HG02678 (cell line): ENCODE data around the gene ROBO1.

Source experiments
- ATAC-seq: cut with Tn5 transposase; IDR thresholded peaks from one replicate; pipeline ENCODE4 v1.9.1; 2021; ENCODE audit warnings: mild to moderate bottlenecking, moderate library complexity; ENCODE audit not compliant: unreplicated experiment

Gene ROBO1

GRCh38 chr3:78860567-78860966 lies 907.2 kb downstream of the ROBO1 start:
- no peak for ATAC-seq

GRCh38 chr3:78858910-78859309 lies 908.9 kb downstream of the ROBO1 start:
- no peak for ATAC-seq

DNA sequence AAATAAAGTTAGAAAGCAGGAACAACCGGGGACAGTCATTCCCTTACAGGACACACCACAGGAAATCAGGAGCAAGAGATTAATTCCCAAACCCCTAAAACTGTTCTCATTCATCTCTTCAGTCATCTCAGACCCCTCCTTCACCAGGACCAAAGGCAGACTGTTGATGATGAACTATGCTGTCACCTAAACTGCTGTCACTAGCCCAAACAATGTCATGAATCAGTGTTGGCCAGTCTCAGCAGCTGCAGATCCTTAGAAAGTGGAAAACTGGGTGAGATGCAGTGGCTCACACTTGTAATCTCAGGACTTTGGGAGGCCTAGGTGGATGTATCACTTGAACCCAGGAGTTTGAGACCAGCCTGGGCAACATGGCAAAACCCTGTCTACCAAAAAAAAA lies 909.6 kb downstream of the ROBO1 start:
- no peak for ATAC-seq

DNA sequence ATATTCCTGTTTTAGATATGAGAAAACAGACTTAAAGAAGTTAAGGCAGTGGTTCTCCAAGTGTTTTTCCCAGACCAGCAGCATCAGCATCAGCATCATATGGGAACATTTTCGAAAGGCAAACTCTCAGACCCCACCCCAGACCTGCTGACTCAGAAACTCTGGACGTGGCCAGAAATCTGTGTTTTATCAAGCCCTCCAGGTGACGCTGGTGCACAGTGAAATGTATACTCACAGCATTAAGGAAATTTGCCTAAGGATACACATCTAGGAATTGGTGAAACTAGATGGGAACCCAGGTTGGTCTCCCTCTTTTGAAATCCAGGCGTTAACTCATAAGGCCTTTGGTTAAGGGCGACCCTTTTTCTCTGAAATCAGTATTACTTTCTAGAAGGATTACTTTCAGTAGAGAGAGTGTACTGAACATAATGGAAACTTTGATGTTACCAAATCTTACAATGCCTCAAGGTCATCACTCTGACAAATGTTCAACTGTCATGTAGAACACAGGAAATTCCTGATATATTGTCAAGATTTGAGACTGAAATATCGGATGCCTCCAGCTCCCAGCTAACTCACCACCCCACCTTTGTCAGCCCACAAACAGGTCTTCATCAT lies 910.2 kb downstream of the ROBO1 start:
- ATAC-seq, result no peak

DNA sequence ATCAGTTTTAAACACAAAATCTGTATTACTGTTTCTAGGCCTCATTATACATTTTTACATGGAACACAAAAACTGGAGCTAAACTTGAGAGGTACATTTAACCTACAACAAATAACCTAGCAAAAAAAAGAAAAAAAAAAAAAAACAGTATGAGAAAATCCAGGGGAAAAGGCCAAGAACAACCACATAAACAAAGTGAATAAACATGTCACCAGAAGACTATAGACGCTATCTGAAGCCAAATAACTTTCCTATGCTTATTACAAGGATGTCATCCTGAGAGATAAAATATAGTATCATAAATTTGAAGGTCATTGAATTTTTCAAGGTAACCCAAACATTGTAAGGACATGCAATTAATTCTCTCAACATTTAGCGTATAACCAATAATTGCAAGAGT lies 911.6 kb downstream of the ROBO1 start:
- no peak for ATAC-seq

DNA sequence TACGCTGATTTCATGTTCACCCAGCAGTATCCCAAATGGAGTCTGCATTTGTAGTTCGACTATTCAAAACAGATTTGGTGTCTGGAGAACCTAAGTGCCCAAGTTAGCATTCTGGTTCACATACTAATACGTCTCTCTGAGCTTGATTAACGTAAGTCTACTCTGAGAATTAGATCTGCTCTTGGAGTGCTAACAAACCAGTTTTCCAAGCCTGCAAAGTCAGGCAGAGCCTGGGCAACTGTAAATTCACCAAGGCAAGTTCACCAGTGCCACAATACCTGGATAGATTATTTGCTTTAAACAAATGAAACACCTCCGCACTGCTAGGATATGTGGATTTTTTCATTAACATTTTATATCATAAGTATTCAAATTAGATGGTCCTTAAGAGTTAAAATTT lies 912.6 kb downstream of the ROBO1 start:
- ATAC-seq, result no peak

DNA sequence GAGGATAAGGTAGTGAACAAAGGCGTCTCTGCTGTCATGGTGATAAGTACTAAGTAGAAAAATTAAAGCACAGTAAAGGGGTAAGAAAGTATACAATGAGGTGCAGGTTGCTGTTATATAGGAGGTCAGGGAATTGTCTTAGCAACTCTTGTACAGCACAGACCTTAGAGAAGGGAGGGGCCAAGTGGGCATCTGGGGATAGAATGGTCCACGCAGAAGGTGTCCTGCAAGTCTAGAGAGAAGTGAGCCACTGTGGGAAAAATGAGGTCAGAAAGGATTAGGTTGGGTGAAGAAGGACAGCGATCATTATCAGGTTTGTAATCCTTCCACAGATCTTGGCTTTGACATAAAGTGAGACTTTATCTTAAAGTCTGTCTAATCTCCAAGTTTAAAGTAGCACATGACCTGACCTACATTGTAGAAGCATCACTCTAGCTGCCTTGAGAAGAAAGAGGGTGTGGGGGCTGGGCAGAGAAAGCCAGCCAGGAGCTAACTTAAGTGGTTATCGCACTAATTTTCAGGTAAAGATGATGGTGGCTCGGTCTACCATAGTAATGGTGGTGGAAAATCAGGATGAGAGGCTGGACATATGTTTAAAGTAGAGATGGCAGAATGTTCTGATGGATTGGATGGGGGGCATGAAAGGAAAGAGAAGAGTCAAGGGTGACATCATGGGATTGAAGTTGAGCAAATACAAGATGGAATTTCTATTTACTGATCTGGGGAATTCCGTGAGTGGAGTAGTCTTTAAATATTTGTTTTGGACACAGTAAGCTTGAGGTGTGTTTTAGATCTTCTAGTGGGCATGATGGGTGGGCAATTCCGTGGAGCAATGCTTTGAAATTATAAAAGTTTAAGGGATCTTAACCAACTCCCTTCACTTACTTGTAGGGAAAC lies 919.2 kb downstream of the ROBO1 start:
- ATAC-seq, result no peak

DNA sequence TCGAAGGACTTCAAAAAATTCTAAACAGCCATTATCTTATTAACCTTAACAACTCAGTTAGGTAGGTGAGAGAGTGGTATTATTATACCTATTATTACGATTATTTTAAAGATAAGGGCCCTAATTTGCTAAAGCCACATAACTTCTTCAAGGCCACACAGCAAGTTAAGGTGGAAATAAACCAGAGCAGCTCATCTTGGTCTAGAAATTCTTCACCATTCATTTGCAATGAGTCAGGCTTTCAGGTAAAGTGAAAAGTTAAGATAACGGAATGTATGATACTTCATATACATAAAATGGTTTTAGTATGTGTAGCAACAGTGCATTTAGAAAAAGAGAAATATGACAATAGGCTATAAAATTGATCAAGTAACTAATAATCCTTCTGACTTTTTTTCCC lies 920.2 kb downstream of the ROBO1 start:
- no peak for ATAC-seq

- ATAC-seq, result no peak
Measured at GRCh38 chr3:78847203-78847602, 920.6 kb downstream of the ROBO1 start.

DNA sequence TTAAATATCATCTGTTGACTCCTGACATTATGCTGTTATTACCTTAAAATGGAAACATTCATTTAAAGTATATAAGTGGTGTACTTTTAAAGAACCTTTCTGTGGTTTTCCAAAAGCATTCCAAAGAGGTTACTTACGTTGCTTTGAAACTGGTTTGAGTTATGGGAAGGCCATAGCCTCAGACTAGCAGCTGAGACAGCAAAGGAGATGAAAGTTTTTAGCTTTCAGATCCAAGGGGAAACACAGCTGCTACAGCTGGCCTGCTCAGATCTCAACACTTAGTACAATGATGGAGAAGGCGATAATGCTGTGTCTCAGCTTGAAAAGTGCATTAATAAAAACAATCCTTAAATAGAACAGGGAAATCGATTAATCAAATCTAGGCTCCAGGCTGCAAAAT lies 921.1 kb downstream of the ROBO1 start:
- no peak for ATAC-seq

- ATAC-seq, result no peak
Measured at GRCh38 chr3:78845605-78846004, 922.2 kb downstream of the ROBO1 start.

- ATAC-seq, result no peak
Measured at GRCh38 chr3:78844307-78844706, 923.5 kb downstream of the ROBO1 start.

DNA sequence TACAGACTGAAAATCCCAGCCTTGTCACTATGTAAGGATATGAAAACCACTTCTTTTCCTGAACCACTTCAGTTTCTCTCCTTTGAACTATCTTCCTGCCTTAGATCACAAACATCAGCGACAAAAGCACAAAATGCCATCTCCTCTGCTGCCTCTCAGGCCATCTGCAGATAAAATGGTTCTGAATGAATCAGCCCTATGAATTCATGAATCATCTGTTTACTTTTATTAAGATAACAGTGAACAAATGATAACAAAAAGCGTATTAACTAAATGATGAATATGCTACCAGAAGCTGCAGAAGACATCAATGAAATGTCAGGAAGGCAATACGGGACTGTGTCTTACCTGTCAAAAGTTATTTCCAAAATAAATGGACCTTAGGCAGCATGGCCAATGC lies 928.1 kb downstream of the ROBO1 start:
- ATAC-seq, result no peak

- no peak for ATAC-seq
Measured at GRCh38 chr3:78838362-78838761, 929.4 kb downstream of the ROBO1 start.

- ATAC-seq, result no peak
Measured at GRCh38 chr3:78834910-78835309, 932.9 kb downstream of the ROBO1 start.

DNA sequence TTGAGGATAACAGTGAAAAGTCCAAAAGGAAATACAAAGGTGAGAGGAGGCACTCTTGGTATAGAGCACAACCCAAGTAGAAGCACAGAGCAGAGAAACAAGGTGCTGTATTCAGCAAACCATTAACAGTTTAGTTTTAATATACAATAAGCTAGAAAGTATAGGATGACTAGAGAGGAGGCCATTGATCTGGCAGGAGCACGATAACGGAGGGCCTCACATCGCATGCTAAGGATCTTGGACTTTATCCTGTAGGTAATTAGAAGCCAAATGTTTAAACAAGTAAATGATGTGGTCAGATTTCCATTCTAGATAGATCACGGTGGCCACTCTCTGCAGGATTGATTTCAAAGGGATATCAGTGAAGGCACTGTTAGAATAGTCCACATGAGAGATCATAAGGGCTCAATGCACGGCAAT lies 935.0 kb downstream of the ROBO1 start:
- ATAC-seq, result no peak

- no peak for ATAC-seq
Measured at GRCh38 chr3:78831446-78831972, 936.3 kb downstream of the ROBO1 start.

- no peak for ATAC-seq
Measured at GRCh38 chr3:78830470-78830869, 937.3 kb downstream of the ROBO1 start.

DNA sequence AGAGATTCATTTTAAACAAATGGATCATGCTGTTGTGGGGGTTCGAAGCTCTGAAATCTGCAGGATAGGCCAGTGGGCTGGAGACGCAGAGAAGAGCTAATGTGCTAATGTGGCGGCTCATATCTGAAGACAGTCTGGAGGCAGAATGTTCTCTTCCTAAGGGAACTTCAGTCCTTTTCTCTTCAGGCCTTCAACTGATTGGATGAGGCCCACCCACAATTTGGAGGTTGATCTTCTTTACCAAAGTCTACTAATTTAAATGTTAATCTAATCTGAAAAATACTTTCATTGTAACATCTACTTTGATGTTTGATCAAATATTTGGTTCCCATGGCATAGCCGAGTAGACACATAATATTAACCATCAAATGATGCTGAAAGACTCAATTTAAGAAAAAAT lies 940.2 kb downstream of the ROBO1 start:
- no peak for ATAC-seq

GRCh38 chr3:78825858-78826215 lies 942.0 kb downstream of the ROBO1 start:
- ATAC-seq, result no peak

- ATAC-seq, result no peak
Measured at GRCh38 chr3:78825118-78825857, 942.5 kb downstream of the ROBO1 start.

GRCh38 chr3:78823859-78824258 lies 943.9 kb downstream of the ROBO1 start:
- ATAC-seq, result no peak
